Esophagus muscularis mucosa (tissue), 3 donors: Measurements from ENCODE around the gene SPTBN4.
"Not testable (repeated sequence)": the region's sequence is repeated elsewhere in the genome, so short reads cannot be mapped to it uniquely, and the experiment has no call there.

ENCODE experiments used
- CTCF ChIP-seq, 3 experiments: fragments of 200-600 bp in 2 of 3; fragments of 450-650 bp in 1 of 3; sonication (generic) in 2 of 3; IDR thresholded peaks; one replicate each; pipeline ENCODE4 v1.5.1; 2017 to 2019; ENCODE audit warnings: antibody characterized with exemption in 3 of 3, mild to moderate bottlenecking in 2 of 3, moderate library complexity in 1 of 3
- POLR2A ChIP-seq: fragments of 450-650 bp; IDR thresholded peaks from one replicate; pipeline ENCODE4 v1.6.1; 2017; ENCODE audit warnings: antibody characterized with exemption, moderate library complexity, mild to moderate bottlenecking, low read depth
- POLR2AphosphoS5 ChIP-seq, 2 donors: sonication (generic); formaldehyde crosslinking; IDR thresholded peaks; one replicate each; pipeline ENCODE4 v1.6.1; 2017; ENCODE audit warnings: antibody characterized with exemption in 2 of 2

DNA sequence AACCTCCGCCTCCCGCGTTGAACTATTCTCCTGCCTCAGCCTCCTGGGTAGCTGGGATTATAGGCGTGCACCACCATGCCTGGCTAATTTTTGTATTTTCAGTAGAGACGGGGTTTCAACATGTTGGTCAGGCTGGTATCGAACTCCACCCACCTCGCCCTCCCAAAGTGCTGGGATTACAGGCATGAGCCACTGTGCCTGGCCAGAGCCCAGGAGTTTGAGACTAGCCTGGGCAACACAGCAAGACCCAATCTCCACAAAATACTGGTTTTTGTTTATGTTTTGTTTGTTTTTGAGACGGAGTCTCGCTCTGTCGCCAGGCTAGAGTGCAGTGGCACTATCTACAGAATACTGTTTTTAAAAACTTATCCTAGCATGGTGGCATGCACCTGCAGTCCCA is 36.6 kb upstream of the SPTBN4 start:
- not testable (repeated sequence) for TF ChIP-seq POLR2AphosphoS5 (IDR thresholded peaks at IDR 0.05); CTCF (IDR thresholded peaks at IDR 0.05); POLR2A
